Calu3 (cell line): Measurements from ENCODE around the gene SBDS. TPM values are rescaled to one million over a fixed set of nuclear protein-coding genes. Genes with fewer than 3 reads are reported as not detected.
"Not testable (repeated sequence)": the region's sequence is repeated elsewhere in the genome, so short reads cannot be mapped to it uniquely, and the experiment has no call there.

Experiments used
- BruUV-seq: library from RNA; stranded (reverse); fragments of 400-500 nt; replicated peaks from 2 replicates; lab custom pipeline; 2021; lab: Mats Ljungman, UMichigan
- CTCF ChIA-PET: fragments of 300-600 bp; sonication (Branson Sonifier 250); formaldehyde crosslinking; loops from one replicate; lab custom pipeline; 2022; ENCODE audit warnings: antibody characterized with exemption; lab: Charles Lee
- DNase-seq: peaks from one replicate; pipeline ENCODE4 v3.0.0; 2022
- H3K27ac Mint-ChIP-seq: one replicate; pipeline ENCODE4 v1.8.0; 2022; ENCODE audit warnings: mixed read lengths; ENCODE audit not compliant: unreplicated experiment
- H3K27me3 Mint-ChIP-seq: one replicate; pipeline ENCODE4 v1.8.0; 2022; ENCODE audit warnings: mixed read lengths; ENCODE audit not compliant: unreplicated experiment
- H3K36me3 Mint-ChIP-seq: one replicate; pipeline ENCODE4 v1.8.0; 2022; ENCODE audit warnings: mild to moderate bottlenecking, moderate library complexity, mixed read lengths; ENCODE audit not compliant: insufficient read depth, unreplicated experiment
- H3K4me1 Mint-ChIP-seq: one replicate; pipeline ENCODE4 v1.8.0; 2022; ENCODE audit warnings: mild to moderate bottlenecking, low read depth, mixed read lengths; ENCODE audit not compliant: unreplicated experiment
- H3K4me3 Mint-ChIP-seq: one replicate; pipeline ENCODE4 v1.8.0; 2022; ENCODE audit warnings: mild to moderate bottlenecking, low read depth, moderate library complexity, mixed read lengths; ENCODE audit not compliant: unreplicated experiment
- H3K9me3 Mint-ChIP-seq: one replicate; pipeline ENCODE4 v1.8.0; 2022; ENCODE audit warnings: low read depth, mixed read lengths; ENCODE audit not compliant: unreplicated experiment
- intact Hi-C: fragments of 100-400 bp; cut with micrococcal nuclease; formaldehyde crosslinking; loops from one replicate; pipeline ENCODE4 v1.10.0; 2022; ENCODE audit not compliant: unreplicated experiment
- total RNA-seq: library from RNA; stranded (reverse); gene quantifications from 2 replicates; pipeline ENCODE4 v1.2.3, GENCODE V29; 2022
- TF ChIP-seq, protein P1 (sequence below): fragments of 200-600 bp; IDR thresholded peaks from one replicate; pipeline ENCODE4 v1.8.0; 2022; ENCODE audit warnings: antibody characterized with exemption; ENCODE audit not compliant: unreplicated experiment

SBDS gene
- total RNA-seq, 1 experiment from 2014 or later, result 54.6 TPM

DNA sequence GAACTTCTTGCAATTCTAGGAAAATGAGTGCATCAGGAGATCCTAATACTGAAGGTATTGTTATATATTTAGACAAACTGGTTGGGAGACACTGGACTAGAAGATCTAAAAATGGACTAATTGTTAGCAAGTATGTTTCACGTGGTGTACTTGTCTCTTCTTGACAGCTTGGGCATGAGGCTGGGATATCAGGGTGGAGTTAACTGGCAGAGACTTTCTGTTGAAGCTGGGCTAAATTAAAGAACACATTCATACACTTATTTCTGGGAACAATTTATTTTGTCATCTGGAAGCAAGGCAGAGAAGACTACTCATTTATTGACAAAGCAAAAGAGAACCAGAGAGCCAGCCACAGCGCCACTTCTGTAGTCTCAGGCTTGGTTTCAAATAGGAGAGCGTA lies 27.1 kb upstream of the SBDS start:
- CTCF ChIA-PET, result no interaction called here
- no peak for DNase-seq
- no peaks in the 10 kb centered on the region for H3K4me1 Mint-ChIP-seq

DNA sequence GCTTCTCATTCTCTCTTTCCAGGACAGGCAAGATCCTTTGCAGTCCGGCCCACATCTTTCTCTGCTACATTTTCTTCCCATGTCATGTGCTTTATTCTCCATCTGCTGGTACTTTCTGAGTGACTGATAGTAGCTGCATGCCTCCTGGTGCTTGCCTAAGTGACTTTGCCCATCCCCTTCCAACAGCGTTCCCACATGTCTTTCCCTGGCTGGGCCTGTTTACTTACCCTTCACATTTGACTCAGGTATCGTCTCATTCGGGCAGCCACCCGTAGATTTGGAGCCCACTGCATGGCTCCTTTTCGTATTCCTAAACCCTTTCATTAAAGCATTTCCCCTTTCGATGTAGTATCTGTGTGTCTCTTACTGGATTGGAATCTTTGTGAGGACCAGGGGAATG lies 25.9 kb upstream of the SBDS start:
- CTCF ChIA-PET, result no interaction called here
- no peaks in the 10 kb centered on the region for H3K36me3 Mint-ChIP-seq
- no peaks in the 10 kb centered on the region for H3K4me1 Mint-ChIP-seq
- no TSS peak for BruUV-seq
- H3K27ac Mint-ChIP-seq, result no peak overlapping the region
- TF ChIP-seq, protein P1, sequence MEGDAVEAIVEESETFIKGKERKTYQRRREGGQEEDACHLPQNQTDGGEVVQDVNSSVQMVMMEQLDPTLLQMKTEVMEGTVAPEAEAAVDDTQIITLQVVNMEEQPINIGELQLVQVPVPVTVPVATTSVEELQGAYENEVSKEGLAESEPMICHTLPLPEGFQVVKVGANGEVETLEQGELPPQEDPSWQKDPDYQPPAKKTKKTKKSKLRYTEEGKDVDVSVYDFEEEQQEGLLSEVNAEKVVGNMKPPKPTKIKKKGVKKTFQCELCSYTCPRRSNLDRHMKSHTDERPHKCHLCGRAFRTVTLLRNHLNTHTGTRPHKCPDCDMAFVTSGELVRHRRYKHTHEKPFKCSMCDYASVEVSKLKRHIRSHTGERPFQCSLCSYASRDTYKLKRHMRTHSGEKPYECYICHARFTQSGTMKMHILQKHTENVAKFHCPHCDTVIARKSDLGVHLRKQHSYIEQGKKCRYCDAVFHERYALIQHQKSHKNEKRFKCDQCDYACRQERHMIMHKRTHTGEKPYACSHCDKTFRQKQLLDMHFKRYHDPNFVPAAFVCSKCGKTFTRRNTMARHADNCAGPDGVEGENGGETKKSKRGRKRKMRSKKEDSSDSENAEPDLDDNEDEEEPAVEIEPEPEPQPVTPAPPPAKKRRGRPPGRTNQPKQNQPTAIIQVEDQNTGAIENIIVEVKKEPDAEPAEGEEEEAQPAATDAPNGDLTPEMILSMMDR, result no peak
- intact Hi-C loops, result no loop called here
- DNase-seq, result no peak
- H3K27me3 Mint-ChIP-seq, result no peaks in the 10 kb centered on the region
- H3K9me3 Mint-ChIP-seq, result no peaks in the 10 kb centered on the region
- no peak overlapping the region for H3K4me3 Mint-ChIP-seq

More for the DNA sequence above, 27.1 kb upstream of the SBDS start:
- Mint-ChIP-seq H3K9me3 (no peaks in the 10 kb centered on the region), H3K27me3 (no peaks in the 10 kb centered on the region), H3K4me3 (no peak overlapping the region), H3K27ac (no peak overlapping the region), H3K36me3 (peaks cover 5% of the 10 kb centered on the region)
- intact Hi-C loops, result no loop called here
- BruUV-seq, result no TSS peak
- TF ChIP-seq, protein P1, result no peak

DNA sequence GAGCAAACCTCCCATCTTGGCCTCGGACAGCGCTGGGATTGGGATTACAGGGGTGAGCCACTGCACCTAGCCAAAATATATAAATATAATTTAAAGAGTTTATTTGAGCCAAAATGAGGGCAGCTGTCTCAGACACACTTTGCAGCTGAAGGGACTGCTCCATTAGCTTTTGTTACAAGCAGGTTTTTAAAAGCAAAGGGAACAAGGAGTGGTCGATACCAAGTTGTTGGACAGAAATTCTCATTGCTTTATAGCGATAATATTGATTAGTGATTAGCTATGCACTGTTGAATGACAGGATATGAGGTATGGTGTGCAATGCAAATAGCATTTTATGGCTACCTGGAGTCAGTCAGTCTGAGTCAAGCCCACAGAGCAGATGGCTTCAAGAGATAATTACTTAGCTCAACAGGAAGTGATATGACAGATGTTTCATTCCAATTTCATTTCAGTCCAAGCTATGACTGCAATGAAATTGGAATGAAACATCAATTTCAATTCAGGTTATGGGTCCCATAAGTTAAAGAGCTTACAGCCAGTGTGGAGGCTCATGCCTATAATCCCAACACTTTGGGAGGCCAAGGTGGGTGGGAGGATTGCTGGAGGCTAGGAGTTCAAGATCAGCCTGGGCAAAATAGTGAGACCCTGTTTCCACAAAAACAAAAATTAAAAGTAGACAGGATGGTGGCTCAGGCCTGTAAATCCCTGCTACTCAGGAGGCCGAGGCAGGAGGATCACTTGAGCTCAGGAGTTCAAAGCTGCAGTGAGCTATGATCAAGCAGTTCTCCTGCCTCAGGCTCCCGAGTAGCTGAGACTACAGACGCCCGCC lies 24.4 kb upstream of the SBDS start:
- no peaks in the 10 kb centered on the region for H3K36me3 Mint-ChIP-seq
- H3K4me3 Mint-ChIP-seq, result no peak overlapping the region
- H3K27me3 Mint-ChIP-seq, result no peaks in the 10 kb centered on the region
- intact Hi-C loops, result no loop called here
- BruUV-seq, result no TSS peak
- CTCF ChIA-PET, result no interaction called here
- no peak overlapping the region for H3K27ac Mint-ChIP-seq
- H3K4me1 Mint-ChIP-seq, result no peaks in the 10 kb centered on the region
- DNase-seq, result no peak
- TF ChIP-seq, protein P1, result no peak
- no peaks in the 10 kb centered on the region for H3K9me3 Mint-ChIP-seq

DNA sequence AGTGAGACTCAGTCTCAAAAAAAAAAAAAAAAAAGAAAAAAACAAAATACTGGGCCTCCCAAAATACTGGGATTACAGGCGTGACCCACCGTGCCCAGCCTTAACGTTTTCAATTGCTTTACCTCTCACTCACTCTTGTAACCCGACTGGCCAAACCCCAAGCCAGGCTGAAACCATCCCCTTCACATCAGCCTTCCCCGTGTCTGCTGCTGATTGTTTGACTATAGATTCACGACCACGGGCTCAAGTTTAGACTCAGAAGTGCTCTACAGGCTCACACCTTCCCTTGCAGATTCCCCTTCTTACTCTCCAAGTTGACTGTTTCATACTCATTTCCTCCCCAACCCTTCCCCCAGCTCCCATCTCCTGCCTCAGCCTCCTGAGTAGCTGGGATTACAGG lies 23.6 kb upstream of the SBDS start:
- Mint-ChIP-seq H3K36me3 (no peaks in the 10 kb centered on the region), H3K4me1 (no peaks in the 10 kb centered on the region), H3K27me3 (no peaks in the 10 kb centered on the region), H3K27ac (no peak overlapping the region), H3K4me3 (no peak overlapping the region), H3K9me3 (no peaks in the 10 kb centered on the region)
- no peak for DNase-seq
- TF ChIP-seq, protein P1, result no peak
- CTCF ChIA-PET, result no interaction called here
- BruUV-seq, result no TSS peak
- intact Hi-C loops, result no loop called here

DNA sequence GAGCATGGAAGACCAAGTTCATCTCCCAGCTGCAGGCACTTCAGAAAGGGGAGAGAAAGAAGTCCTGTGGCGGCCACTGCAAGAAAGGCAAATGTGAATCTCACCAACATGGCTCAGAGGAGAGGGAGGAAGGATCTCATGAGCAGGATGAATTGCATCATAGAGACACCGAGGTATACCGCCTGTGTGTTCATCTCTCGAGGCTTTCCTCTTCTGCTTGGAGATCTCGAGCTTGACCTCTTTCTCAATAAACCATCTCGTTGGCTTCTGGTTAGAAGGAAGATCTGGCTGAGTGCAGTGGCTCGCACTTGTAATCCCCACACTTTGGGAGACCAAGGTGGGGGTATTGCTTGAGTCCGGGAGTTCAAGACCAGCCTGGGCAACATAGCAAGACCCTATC lies 22.6 kb upstream of the SBDS start:
- DNase-seq, H3K36me3 Mint-ChIP-seq, H3K27ac Mint-ChIP-seq, intact Hi-C loops, H3K9me3 Mint-ChIP-seq, BruUV-seq, CTCF ChIA-PET, H3K4me3 Mint-ChIP-seq, H3K27me3 Mint-ChIP-seq, H3K4me1 Mint-ChIP-seq: not testable (repeated sequence)

DNA sequence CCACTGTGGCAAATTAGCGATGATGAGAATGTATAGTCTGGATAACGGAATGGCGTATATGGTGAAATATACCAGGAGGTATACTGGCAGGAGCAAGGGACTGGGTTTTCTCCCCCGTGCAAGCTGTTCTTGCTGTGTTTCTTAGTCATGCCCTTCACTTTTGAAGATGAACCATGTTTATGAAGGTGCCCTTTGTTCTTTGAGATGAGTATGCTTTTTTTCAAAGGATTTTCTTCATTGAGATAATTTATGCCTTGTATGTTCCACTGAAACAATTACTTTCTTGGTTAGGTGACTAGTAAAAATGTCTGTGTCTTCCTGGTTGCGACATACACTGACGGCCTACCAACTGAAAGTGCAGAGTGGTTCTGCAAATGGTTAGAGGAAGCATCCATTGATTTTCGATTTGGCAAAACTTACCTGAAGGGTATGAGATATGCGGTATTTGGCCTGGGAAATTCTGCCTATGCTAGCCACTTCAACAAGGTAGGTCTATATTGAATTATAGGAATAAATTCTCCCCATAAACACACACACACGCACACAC lies 18.8 kb upstream of the SBDS start:
- BruUV-seq, intact Hi-C loops, DNase-seq, H3K27ac Mint-ChIP-seq, CTCF ChIA-PET, H3K4me1 Mint-ChIP-seq, H3K4me3 Mint-ChIP-seq, H3K27me3 Mint-ChIP-seq, H3K9me3 Mint-ChIP-seq, H3K36me3 Mint-ChIP-seq: not testable (repeated sequence)

DNA sequence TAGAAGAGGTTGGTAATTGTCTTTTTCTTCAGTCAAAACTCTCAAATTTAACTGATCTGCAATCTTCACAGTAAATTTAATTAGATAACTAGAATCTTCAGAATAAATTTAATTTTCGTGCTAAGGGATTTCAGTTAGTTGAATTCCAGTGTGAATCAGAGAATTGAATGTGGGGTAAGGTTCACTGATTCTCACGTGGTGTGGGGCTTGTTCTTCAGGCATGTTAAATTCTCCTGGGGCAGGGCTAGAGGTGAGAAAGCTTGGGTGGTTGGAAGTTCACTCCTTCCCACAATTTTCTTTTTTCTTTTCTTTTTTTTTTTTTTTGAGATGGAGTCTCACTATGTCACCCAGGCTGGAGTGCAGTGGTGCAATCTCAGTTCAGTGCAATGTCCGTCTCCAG lies 14.3 kb upstream of the SBDS start:
- DNase-seq, intact Hi-C loops, BruUV-seq, H3K36me3 Mint-ChIP-seq, H3K27me3 Mint-ChIP-seq, H3K4me1 Mint-ChIP-seq, H3K4me3 Mint-ChIP-seq, H3K9me3 Mint-ChIP-seq, H3K27ac Mint-ChIP-seq, CTCF ChIA-PET: not testable (repeated sequence)
